LNCaP clone FGC (cell line): ENCODE results near the gene CABP7.
A peak's percentile ranks its signal among the peaks of the same experiment; 100 is the strongest.

ENCODE experiments used
- DNase-seq: peaks from one replicate; pipeline ENCODE4 v3.0.0-alpha.2; 2011; ENCODE audit warnings: low read depth
- H3K4me3 ChIP-seq: 2 replicates; pipeline ENCODE4 v1.5.1; 2011; ENCODE audit warnings: mild to moderate bottlenecking, low read depth, low read length, control low read depth
- TF ChIP-seq, protein P1 (sequence below): IDR thresholded peaks from 2 replicates; pipeline ENCODE4 v1.5.1; 2012; ENCODE audit warnings: mild to moderate bottlenecking; ENCODE audit not compliant: control insufficient read depth, insufficient read depth; ENCODE audit errors: extremely low read depth

Gene CABP7

DNA sequence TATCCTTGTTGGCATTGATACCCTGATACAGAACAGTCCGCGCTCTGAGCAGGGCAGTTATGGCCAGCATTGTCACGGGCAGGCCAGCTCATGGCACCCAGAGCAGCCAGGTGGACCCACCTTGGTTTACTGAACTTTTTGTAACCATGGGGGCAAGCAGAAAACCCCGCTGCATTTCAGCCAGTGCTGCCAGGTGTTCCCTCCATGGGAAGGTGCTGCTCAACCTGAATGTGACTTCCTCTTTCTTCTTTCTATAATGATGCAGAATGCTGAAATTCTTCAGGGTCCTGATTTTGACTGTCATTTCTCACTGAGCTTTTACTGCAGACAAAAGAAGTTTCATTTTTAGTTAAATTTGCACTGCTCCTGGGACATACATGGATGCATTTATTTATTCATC is 35.6 kb upstream of the CABP7 start:
- TF ChIP-seq, protein P1, sequence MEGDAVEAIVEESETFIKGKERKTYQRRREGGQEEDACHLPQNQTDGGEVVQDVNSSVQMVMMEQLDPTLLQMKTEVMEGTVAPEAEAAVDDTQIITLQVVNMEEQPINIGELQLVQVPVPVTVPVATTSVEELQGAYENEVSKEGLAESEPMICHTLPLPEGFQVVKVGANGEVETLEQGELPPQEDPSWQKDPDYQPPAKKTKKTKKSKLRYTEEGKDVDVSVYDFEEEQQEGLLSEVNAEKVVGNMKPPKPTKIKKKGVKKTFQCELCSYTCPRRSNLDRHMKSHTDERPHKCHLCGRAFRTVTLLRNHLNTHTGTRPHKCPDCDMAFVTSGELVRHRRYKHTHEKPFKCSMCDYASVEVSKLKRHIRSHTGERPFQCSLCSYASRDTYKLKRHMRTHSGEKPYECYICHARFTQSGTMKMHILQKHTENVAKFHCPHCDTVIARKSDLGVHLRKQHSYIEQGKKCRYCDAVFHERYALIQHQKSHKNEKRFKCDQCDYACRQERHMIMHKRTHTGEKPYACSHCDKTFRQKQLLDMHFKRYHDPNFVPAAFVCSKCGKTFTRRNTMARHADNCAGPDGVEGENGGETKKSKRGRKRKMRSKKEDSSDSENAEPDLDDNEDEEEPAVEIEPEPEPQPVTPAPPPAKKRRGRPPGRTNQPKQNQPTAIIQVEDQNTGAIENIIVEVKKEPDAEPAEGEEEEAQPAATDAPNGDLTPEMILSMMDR, result no peak
- no peak overlapping the region for H3K4me3 ChIP-seq
- DNase-seq, result no peak

DNA sequence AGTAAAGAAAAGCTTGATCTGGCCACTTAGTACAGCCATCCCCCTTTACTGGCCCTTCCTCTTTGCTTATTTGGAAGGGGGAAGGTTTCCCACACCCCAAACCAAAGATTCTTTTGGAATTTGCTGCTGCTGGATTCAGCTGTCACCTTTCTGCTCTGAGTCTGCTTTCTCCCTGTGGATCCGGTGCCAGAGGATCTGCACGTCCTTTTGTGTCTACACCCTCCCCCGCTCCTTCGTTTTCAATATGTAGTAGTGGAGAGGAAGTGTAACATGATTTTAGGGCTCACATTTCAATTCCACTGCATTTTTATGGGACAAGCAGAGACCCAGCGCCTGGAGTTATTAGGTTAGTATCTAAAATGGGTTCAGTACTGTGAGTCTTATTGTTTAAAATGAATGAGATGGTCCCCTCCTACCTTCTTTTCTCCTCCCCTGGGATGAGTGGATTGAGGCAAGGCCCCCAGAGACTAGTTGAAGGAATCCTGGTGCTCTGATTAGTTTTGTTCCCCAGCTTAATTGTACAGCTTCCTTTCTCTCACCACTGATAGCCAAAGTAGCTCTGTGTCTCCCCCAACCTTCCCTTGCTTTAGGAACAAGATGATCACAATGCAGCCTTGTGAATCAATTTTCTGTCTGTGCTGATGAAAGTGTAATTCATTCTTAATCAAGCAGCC is 30.5 kb upstream of the CABP7 start:
- no peak overlapping the region for H3K4me3 ChIP-seq
- no peak for DNase-seq
- TF ChIP-seq, protein P1, result no peak

DNA sequence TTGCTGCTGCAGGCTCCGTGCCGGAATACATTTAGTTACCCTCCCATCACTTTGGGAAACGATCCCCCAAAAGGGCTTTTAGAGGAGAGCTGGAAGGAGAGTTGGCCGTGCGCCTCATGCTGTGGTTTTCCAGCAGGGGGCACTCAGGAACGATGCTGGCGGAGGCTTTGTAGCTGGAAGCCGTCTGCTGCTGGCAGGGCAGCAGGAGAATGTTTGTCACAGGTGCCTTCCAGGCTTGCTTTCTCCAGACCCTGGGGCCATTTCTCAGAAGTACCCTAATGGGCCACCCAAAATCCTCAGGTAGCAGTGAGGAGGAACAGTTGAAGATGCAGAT is 30.0 kb upstream of the CABP7 start:
- H3K4me3 ChIP-seq, result no peak overlapping the region
- TF ChIP-seq, protein P1, result peak; percentile 86
- DNase-seq, result no peak

DNA sequence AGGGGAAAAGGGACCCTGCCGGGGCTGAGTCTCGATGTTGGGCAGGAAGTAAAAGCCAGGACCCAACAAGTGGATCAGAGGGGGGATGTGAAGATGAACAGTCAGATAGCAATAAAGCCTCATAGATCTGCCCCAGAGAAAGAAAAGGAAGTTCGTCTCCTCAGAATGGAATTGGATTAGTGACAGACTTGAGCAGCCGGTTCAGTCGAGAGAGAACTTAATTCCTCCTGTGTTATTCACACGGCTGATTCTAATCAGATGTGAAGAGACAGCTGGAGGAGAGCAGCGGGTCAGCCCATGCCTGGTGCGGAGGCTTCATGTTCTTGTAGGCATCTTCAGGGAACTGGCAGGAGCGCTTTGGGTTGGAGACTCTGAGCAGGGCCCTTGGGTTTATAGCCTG is 29.3 kb upstream of the CABP7 start:
- no peak for DNase-seq
- no peak overlapping the region for H3K4me3 ChIP-seq
- TF ChIP-seq, protein P1, result no peak

DNA sequence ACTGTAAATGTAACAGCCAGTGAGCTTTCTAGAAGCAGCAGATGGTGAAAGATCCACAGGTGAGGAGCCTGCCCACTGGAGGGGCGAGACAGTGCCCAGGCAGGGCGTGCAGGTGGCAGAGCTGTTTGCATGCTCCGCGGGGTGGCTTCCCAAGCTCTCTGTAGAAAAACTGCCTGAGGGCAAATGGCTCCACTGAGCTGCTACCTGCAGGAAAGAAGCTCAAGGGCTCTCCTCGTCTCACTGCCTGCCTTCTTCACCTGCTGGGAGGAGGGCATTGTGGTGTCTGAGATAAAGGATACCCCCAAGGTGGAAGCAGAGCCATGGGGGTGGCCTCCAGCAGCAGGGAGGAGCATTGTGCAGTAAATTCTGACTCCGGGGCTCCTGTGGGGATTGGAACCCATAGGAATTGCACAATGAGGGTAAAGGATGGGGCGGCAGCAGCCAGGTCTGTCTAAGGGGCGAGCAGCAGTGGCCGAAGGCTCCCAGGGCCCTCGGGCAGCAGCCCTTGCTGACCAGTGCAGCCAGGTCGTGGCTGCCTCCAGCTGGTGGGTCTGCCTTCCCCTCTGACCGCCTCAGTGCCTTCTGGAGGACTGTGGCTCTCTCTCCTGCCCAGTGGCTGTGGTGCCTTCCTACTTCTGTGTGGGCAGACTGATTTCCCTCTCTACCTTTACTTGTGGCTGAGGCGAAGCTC is 28.0 kb upstream of the CABP7 start:
- TF ChIP-seq, protein P1, result no peak
- H3K4me3 ChIP-seq, result no peak overlapping the region
- DNase-seq, result no peak

DNA sequence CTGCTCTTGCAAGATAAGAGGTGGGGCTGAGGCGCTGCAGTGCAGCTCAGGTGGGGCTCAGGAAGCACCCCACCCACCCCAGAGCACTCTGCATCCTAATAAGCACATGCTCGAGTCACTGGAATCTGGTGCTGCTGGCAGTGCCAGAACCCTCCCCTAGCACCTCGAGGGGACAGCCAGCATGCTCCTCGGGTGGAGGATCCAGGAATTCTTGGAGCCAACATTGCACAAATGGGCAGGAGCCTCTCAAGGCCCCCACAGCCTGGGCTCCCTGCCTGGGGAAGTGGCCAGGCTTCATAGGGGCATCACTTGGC is 27.5 kb upstream of the CABP7 start:
- no peak for DNase-seq
- TF ChIP-seq, protein P1, result no peak
- no peak overlapping the region for H3K4me3 ChIP-seq

DNA sequence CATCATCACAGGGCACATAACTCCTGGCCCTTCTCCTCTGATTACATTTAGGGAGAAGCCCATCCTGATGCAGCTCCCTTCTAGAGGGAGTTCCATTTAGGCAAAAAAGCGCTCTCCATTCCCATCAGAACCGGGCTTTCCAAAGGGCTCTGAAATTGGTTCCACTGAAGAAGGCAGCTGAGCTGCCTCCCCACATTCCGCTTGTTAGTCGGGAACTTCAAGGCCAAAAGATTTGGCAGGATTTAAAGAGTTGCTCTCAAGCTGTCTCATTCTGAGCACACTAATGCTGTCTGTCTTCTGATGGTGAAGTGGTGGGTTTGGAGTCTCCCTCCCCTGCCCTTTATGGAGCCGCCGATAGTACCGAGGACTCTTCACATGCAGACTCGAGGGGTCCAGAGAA is 26.6 kb upstream of the CABP7 start:
- TF ChIP-seq, protein P1, result no peak
- DNase-seq, result no peak
- H3K4me3 ChIP-seq, result no peak overlapping the region
